Muscle of arm (tissue), 12 donors: ENCODE results near the gene RSBN1L. TPM values are rescaled to one million over a fixed set of nuclear protein-coding genes. Genes with fewer than 3 reads are reported as not detected.
A peak's percentile ranks its signal among the peaks of the same experiment; 100 is the strongest.
"Not testable (repeated sequence)": the region's sequence is repeated elsewhere in the genome, so short reads cannot be mapped to it uniquely, and the experiment has no call there.

ENCODE experiments used
- DNase-seq: peaks from one replicate; pipeline ENCODE4 v3.0.0-alpha.2; 2013
- polyA plus RNA-seq, 12 donors: library from polyadenylated mRNA; unstranded; fragments of 120-200 nt; gene quantifications; one replicate each; pipeline ENCODE4 v1.2.1, GENCODE V29; 2013; ENCODE audit not compliant: insufficient read length in 12 of 12

RSBN1L gene
- polyA plus RNA-seq, 12 donors = 13.5 to 64.7 (median 20.5) TPM

DNA sequence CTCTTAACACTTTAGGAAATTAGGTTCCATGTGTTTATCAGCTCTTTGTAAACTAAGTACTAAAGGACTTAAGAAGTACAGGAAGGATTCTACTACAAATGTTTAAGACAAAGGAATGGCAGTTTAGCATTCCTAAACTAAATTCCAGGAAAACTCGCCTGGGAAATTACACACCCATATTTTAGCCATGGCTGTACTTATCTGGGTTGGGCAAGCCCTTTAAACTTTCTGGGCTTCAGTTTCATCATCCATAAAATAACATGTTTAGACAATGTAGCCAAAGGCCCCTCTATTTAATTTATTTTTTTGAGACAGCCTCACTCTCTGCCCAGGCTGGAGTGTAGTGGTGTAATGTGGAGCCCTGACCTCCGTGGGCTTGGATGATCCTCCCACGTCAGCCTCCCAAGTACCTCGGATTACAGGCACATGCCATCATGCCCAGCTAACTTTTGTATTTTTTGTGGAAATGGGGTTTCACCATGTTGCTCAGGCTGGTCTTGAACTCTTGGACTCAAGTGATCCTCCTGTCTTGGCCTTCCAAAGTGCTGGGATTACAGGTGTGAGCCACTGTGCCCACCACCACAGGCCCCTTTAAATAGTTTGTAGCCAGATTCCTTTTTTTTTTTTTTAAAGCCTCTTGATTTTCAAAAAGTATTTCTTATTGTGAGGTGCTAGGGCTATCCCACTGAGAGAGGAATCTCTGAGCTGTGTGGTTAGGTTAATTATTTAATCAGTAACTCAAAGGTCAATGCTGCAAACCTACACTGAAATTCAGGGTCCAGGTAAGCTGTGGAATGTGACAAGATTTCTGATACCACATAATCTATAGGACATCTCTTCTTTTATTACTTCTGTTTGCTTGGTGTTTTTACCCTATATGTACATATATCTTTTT lies 69.9 kb downstream of the RSBN1L start:
- no peak for DNase-seq

DNA sequence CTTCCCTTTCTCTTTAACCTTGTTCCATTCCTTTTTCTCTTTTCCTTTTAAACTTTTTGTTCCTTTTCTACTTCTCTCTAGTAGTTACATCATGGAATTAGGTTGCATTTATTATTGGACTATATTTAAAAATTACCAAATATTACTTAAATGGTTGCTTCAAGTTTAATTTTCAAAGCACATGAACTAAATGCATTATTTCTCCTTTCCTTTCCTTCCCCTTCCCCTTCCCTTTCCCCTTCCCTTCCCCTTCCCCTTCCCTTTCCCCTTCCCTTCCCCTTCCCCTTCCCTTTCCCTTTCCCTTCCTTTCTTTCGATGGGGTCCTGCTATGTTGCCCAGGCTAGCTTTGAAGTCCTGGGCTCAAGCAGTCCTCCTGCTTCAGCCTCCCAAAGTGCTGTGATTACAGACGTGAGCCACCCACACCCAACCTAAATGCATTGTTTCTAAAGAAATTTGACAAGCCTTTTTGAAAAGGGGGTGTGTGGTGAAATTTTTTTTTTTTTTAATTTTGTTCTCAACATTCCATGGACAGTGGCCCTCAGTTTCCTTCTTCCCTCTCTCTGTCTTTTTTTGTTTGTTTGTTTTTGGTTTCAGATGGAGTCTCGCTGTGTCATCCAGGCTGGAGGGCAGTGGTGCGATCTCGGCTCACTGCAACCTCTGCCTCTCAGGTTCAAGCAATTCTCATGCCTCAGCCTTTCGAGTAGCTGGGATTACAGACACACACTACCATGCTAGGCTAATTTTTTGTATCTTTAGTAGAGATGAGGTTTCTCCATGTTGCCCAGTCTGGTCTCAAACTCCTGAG lies 70.7 kb downstream of the RSBN1L start:
- DNase-seq = no peak

DNA sequence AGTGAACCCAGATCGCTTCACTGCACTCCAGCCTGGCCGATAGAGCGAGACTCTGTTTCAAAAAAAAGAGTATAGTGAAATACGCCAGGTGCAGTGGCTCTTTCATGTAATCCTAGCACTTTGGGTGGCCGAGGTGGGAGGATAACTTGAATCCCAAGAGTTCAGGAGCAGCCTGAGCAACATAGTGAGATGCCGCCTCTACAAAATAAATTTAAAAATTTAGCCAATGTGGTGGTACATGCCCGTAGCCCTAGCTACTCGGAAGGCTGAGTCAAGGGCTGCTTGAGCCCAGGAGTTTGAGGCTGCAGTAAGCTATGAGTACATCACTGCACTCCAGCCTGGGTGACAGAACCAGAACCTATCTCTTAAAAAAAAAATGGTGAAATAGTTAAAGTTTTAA lies 74.1 kb downstream of the RSBN1L start:
- DNase-seq = no peak

DNA sequence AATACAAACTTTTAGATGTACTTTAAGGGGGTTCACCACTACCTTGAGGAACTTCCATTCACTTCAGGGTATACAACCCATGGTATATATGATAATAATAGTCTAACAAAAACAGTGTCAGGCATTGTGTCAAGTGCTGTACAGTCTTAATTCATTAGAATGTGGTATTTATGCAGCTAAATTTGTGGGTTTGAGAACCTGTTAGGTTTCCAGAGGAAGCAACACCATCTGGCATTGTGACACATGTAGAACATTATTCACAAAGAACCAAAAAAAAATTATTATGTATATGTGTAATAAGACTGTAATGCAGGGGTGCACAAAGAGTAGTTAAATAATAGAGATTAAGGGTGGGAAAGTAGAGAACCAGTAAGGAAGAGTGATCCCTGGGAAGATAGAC lies 75.6 kb downstream of the RSBN1L start:
- no peak for DNase-seq

DNA sequence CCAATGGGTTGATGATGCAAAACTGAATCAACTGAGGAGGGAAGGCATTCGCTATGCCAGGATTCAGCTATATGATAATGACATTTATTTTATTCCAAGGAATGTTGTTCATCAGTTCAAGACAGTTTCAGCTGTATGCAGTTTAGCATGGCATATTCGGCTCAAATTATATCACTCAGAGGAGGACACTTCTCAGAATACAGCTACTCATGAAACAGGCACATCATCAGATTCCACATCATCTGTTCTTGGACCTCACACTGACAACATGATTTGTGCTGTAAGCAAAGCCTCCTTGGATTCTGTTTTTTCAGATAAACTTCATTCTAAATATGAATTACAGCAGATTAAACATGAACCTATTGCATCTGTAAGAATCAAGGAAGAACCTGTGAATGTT lies 82.3 kb downstream of the RSBN1L start:
- DNase-seq = no peak

DNA sequence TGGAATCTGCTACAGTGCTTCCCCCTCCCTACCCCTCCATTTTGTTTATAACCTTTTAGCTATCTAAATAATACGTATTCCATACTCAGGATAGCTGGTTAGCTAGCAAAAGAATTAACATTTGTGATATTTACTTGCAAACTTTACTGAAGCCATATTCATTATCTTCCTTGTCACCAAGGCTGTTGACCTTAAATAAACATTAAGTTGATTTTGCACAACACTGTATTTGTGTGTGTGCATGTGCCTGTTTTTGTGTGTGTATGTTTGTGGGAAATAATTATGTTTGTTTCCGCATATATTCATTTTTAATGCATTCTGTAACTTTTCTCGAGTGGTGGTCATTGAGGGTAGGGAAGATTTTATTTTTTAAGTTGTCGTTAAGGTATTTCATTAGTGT lies 86.1 kb downstream of the RSBN1L start:
- DNase-seq = no peak

DNA sequence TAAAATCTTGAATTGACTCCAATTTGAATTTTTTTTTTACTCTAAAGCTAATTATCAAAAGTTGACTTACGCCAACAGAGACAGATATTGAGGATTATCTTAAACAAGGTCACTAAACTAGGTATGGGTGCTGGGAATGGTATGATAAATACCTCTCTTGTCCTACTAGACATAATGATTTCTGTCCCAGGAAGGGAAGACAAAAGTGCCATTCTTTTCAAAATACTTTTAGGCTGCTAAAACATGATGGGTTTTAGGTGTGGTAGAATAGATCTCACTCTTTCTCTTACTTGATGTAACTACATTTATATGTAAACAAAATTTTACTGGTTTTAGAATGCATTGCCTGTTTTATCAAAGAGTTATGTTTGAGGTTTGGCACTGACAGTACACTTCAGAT lies 86.9 kb downstream of the RSBN1L start:
- no peak for DNase-seq

DNA sequence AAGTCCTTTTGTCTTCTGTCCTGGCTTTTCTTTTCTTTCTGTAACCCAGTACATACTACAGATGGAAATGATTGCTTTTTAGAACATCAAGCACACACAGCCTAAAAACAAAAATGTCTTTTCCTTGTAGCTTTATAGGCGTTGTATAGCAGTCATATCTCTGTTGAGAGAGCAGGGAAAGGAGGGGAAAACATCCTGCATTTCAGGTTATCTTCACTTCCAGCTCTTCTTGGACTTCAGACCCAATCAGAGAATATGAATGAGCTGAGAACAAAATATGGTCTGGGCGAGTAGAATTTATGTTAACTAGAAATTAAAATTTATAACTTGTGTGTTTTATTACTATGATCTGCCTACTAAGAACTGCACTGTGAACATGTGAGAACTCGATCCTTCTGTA lies 87.3 kb downstream of the RSBN1L start:
- DNase-seq = no peak

DNA sequence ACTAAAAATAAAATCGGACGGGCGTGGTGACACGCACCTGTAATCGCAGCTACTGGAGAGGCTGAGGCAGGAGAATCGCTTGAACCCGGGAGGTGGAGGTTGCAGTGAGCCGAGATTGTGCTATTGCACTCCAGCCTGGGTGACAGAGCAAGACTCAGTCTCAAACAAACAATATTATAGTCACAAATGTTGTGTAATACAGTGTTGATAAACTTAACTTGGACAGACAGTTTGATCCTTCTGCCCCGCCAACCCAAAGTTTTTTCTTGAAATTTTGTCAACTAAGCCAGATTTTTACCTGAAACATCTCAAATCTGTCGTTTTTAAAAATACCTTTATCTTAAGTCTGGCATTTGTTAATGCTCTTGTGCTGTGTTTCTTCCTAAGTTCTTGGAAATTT lies 88.2 kb downstream of the RSBN1L start:
- DNase-seq = not testable (repeated sequence)

DNA sequence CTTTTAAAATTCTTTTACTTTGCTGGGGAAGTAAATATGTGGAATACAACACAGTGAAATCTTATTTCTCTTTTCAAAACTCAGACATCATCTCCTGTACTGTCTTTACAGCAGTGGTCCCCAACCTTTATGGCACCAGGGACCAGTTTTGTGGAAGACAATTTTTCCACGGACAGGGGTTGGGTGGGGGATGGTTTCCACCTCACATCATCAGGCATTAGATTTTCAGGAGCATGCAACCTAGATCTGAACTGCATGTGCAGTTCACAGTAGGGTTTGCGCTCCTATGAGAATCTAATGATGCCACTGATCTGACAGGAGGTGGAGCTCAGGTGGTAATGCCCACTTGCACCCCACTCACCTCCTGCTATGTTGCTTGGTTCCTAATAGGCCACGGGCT lies 89.8 kb downstream of the RSBN1L start:
- DNase-seq = no peak

DNA sequence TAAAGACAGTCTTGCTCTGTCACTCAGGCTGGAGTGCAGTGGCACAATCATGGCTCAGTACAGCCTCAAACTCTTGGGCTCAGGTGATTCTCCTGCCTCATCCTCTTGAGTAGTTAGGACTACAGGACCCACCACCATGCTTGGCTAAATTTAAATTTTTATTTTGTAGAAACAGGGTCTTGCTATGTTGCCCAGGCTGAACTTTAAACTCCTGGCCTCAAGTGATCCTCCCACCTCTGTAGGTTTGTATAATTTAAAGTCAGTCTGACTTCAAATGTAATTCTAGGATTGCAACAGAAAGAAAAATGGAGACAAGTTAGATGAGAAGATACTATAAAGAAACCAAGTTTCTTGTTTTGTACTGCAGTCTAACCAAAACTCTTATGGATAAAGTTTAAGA lies 90.5 kb downstream of the RSBN1L start:
- no peak for DNase-seq

DNA sequence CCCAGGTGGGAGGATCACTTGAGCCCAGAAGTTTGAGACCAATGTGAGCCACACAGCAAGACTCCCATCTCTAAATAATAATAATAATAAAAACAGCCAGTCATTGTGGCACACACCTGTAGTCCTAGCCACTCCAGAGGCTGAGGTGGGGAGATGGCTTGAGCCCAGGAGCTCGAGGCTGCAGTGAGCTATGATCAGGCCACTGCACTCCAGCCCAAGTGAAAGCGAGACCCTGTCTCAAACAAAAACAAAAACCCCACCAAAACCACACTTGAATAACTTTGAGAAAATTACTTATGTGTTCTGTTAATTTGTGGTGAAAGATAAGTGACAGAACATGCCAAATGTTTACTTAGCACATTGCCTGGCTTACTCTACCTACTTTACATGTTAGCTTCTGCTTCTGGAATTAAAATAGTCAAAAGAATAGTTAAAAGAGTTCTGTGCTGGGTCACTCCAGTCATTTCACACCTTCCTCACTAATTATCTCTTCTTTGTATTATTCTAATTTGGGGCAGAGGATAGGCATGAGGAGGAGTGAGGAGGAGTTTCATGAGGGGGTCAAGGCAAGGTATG lies 92.2 kb downstream of the RSBN1L start:
- DNase-seq = no peak

DNA sequence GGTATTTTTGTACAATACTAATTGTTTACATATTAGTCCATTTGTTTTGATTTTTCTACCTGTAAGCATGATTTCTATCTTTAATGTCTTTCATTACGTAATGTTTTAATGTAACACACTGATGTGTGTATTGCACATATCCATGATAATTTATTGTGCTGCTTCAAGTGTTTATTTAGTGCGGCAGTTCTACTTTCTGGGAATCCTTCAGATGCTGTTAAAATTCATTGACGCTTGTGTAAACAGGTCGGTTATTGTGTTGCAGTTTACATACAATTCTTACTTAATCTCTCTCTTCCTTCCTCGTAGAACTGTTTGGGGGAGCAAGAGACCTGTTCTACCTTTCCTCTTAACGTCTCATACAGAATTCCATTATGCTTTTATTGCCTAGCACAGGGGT lies 95.1 kb downstream of the RSBN1L start:
- no peak for DNase-seq

DNA sequence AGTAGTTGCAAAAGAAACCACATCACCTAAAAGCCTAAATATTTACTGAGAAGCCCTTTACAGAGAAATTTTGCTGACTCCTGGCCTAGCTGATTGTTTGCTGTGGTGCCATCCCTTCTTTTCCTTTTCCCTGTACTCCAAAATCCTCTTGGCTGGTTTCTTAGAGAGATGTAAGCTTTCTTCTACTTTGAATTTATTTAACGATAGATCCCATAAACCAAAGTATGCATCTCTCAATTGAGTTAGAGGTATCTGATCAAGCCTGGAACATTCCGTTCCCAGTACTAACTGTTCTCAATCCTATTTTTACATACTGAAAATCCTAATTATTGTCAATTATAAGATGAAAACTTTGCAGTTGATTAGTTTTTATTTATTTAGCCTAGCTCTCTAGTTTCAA lies 95.7 kb downstream of the RSBN1L start:
- DNase-seq = no peak

DNA sequence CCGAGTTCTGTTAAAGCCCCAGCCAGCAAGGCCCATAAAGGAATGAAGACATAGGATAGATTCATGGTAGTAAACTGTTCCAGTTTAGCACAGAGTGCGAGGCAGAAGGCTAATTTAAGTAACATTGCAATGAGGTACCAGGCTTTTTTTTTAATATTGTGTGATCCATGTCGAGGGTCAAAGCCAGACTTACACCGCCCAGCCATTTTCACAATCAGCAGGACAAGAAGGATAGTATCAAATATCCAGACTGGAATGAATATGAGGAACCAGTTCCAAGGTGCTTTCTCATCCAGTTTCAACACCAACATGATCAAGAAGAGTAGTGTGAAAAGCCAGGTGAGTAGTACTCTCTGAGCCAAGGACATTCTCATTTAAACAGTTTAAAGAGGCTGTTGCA lies 97.7 kb downstream of the RSBN1L start:
- no peak for DNase-seq

DNA sequence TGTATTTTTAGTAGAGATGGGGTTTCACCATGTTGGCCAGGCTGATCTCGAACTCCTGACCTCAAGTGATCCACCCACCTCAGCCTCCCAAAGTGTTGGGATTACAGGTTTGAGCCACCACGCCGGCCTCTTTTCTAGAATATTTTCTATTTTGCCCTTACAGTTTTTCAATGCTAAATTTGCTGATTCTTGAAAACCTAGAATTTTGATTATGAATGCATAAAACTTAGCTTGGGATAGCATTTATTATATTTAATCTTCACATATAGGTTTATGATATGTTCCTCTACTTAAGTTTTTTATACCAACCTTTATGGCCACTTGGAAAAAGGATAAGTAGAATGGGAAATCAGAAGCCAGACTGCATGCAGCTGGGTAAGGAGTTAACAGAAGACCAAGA lies 99.8 kb downstream of the RSBN1L start:
- DNase-seq = no peak

DNA sequence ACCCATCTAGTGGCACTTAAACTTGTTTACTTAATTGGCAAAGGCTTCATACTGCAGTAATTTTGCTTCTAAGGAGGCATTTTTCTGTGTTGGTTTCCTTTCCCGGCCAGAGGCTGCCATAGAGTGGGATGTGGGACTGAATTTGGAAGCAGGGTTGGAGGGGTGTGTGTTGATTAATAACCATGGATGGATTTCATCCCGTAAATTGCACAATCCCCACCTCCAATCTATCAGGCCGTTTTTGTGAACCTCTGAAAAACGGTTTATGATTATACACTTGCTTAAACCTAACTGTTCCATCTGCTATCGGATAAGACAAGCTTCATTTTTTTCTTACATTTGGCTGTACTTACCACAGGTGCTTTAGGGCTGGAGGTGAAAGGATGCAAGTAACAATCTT lies 100.7 kb downstream of the RSBN1L start:
- DNase-seq = no peak

DNA sequence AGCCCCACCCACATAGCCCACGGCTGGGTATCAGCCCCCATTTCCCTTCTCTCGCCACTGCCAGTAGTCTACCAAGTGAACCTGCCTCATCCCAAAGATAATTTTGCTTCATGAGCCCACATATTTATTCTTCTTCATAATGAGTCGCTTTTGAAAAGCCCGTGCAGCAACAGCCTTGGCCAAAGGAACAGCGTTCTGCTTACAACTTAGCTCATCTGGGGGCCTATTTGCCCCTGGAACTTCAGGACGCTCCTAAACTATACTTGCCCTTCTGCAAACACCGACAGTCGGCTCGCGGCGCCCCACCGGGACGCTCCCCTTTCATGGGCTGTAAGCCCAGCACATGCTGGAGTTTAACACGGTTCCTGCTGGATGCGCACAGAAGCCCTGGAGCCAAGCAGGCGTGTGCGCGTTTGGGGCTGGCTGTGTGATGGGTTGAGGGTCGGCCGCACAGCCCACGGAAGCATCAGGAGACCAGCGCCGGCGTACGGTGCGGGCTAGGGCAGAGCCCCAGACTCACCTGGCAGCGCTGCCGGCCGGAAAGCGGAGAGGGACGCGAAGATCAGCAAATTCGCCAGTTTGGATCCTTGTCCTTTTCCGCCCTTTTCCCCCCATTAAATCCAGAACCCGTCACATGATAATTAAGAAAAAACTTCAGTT lies 101.6 kb downstream of the RSBN1L start:
- DNase-seq = no peak

DNA sequence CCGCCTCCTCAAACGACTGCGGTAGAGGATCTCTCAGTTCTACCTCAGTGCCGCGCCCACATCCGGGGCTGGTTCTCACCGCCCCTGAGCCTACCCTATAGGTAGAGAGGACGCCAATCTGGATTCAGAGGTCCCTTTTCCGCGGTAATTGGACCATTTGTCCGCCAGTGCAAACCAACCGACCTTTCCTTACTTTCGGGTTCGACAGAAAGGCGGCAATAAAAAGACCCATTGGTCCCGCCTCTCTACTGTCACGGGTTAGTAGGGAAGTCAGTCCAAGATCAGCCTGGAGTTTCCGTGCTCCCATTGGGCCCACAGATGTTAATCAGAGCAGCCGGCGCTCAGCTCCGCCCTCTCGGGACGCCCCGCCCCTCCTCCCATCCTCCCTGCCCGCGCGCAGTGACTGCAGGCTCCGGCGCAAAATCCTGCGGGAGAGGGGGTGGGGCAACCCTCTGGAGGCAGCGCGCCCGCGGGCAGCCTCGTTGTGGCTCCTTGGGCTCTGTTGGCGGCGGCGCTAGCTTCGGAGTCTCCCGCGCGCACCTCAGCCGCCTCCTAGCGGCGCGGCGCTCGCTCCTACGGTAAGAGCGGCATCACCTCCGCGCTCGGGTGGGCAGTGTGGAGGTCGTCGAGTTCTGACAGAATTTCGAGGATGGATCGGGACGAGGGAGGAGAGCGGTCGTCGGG lies 102.3 kb downstream of the RSBN1L start, which contains the start of the genes PHTF2 and TMEM60:
PHTF2 (plus strand) TSS at position 380 of the 684 bp plus-strand sequence.
TMEM60 (minus strand) TSS at position 41 of the 684 bp plus-strand sequence. CDS start 4,061 bp downstream, outside the sequence.
- peak; percentile 98 for DNase-seq

DNA sequence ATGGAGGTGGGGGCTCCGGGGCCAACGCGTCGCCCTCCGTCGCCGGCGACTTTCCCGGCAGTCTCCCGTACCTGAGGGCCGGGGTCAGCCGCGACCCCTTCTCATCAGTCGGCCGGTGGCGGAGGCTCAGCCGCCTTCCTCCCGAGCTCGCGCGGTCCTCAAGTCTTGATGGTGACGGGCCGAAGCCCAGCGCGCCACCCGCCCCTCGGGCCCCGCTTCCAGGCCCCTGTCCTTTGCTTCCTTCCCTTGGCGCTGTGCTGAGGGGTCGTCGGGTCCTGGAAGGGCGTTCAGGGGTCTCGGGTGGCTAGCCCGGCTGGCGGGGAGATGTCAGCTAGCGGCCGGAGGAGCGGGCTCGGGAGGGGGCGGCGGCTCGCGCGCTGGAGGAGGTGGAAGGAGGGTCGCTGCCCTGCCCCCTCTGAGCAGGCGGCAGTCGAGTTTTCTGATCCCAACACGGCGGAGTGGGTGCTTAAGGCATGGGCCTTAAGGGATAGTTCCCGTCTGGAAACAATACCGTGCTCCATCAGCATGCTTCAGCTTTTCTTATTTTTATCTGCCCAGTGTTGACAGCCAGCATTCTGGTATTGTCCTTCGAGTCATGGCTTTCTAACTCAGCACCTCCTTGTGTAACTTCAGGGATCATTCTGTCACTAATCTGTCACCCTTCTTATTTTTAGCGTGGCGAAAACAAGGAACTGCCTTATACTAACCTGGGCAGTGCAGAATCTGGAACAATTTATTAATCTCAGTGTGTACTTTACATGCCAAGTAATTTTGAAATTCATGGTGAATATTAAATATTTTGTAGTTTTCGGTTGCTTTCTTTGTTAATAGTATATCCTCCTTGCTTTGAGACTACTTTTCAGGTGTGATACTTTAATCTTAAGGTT lies 103.1 kb downstream of the RSBN1L start:
- DNase-seq = peak; percentile 42
